HepG2 (cell line): ENCODE measurements around the gene APBA3. TPM values are rescaled to one million over a fixed set of nuclear protein-coding genes. Genes with fewer than 3 reads are reported as not detected.

Source experiments
- AHDC1 ChIP-seq: sonication (generic); formaldehyde crosslinking; IDR thresholded peaks from 2 replicates; pipeline ENCODE4 v1.5.1; 2020; ENCODE audit warnings: mild to moderate bottlenecking, missing genetic modification reagents, borderline replicate concordance
- ATRX ChIP-seq: sonication (generic); formaldehyde crosslinking; IDR thresholded peaks from 2 replicates; pipeline ENCODE4 v1.4.0; 2020; ENCODE audit warnings: missing genetic modification reagents, borderline replicate concordance
- ELF1 ChIP-seq: sonication (generic); formaldehyde crosslinking; IDR thresholded peaks from 2 replicates; pipeline ENCODE4 v1.4.0; 2020; ENCODE audit warnings: missing genetic modification reagents
- EZH2 ChIP-seq: conservative IDR thresholded peaks from 2 replicates; pipeline ENCODE4 v1.6.1; 2012; ENCODE audit warnings: mild to moderate bottlenecking, low read depth, low read length, moderate library complexity
- FOXP1 ChIP-seq, 2 experiments: fragments of 450-650 bp in 1 of 2; IDR thresholded peaks; 2 replicates each; pipeline ENCODE4 v1.6.1; 2017 to 2018; ENCODE audit warnings: antibody characterized with exemption in 1 of 2
- FOXP4 ChIP-seq: sonication (generic); formaldehyde crosslinking; IDR thresholded peaks from 2 replicates; pipeline ENCODE4 v1.4.0; 2020; ENCODE audit warnings: missing genetic modification reagents
- HMG20A ChIP-seq: IDR thresholded peaks from 2 replicates; pipeline ENCODE4 v1.6.1; 2016; ENCODE audit warnings: borderline replicate concordance
- KAT8 ChIP-seq: IDR thresholded peaks from 2 replicates; pipeline ENCODE4 v1.6.1; 2016; ENCODE audit warnings: missing genetic modification reagents, missing compliant biosample characterization
- MBD4 ChIP-seq: IDR thresholded peaks from 2 replicates; pipeline ENCODE4 v1.6.1; 2012; ENCODE audit warnings: low read length, inconsistent platforms, borderline replicate concordance
- POLR2A ChIP-seq, 2 experiments: IDR thresholded peaks; 2 replicates each; pipeline ENCODE4 v1.6.1; 2011; ENCODE audit warnings: low read depth in 2 of 2, low read length in 2 of 2, mild to moderate bottlenecking in 1 of 2, moderate library complexity in 1 of 2; ENCODE audit not compliant: insufficient read depth in 1 of 2
- RBAK ChIP-seq: sonication (generic); formaldehyde crosslinking; IDR thresholded peaks from 2 replicates; pipeline ENCODE4 v1.5.1; 2020; ENCODE audit warnings: mild to moderate bottlenecking, missing genetic modification reagents
- SAFB2 ChIP-seq: sonication (generic); formaldehyde crosslinking; IDR thresholded peaks from 2 replicates; pipeline ENCODE4 v1.5.1; 2020; ENCODE audit warnings: missing genetic modification reagents, low read depth, mild to moderate bottlenecking, borderline replicate concordance
- SUZ12 ChIP-seq: fragments of 150-350 bp; IDR thresholded peaks from 2 replicates; pipeline ENCODE4 v1.6.1; 2014; ENCODE audit warnings: low read depth, low read length
- THAP11 ChIP-seq: IDR thresholded peaks from 2 replicates; pipeline ENCODE4 v1.6.1; 2016; ENCODE audit warnings: missing biosample characterization, missing genetic modification reagents
- XBP1 ChIP-seq: sonication (generic); formaldehyde crosslinking; IDR thresholded peaks from 2 replicates; pipeline ENCODE4 v1.5.0; 2020; ENCODE audit warnings: missing genetic modification reagents
- ZFX ChIP-seq: sonication (generic); formaldehyde crosslinking; IDR thresholded peaks from 2 replicates; pipeline ENCODE4 v1.4.0; 2020; ENCODE audit warnings: mild to moderate bottlenecking, low read depth, missing genetic modification reagents, moderate library complexity
- ZKSCAN8 ChIP-seq: IDR thresholded peaks from 2 replicates; pipeline ENCODE4 v1.6.1; 2016; ENCODE audit warnings: borderline replicate concordance, missing genetic modification reagents, missing compliant biosample characterization
- ZNF20 ChIP-seq: sonication (generic); formaldehyde crosslinking; IDR thresholded peaks from 2 replicates; pipeline ENCODE4 v1.4.0; 2020; ENCODE audit warnings: mild to moderate bottlenecking, moderate library complexity, missing genetic modification reagents
- ZNF205 ChIP-seq: IDR thresholded peaks from 2 replicates; pipeline ENCODE4 v1.6.1; 2018; ENCODE audit warnings: missing biosample characterization, missing genetic modification reagents
- ZNF264 ChIP-seq: sonication (generic); formaldehyde crosslinking; IDR thresholded peaks from 2 replicates; pipeline ENCODE4 v1.4.0; 2020; ENCODE audit warnings: missing genetic modification reagents
- ZNF282 ChIP-seq: fragments of 450-650 bp; IDR thresholded peaks from 2 replicates; pipeline ENCODE4 v1.6.1; 2018; ENCODE audit not compliant: partially characterized antibody
- ZNF430 ChIP-seq: sonication (generic); formaldehyde crosslinking; IDR thresholded peaks from 2 replicates; pipeline ENCODE4 v1.9.0; 2021; ENCODE audit warnings: mild to moderate bottlenecking, missing genetic modification reagents
- ZNF44 ChIP-seq: sonication (generic); formaldehyde crosslinking; IDR thresholded peaks from 2 replicates; pipeline ENCODE4 v1.5.1; 2020; ENCODE audit warnings: mild to moderate bottlenecking, missing genetic modification reagents
- ZSCAN9 ChIP-seq: IDR thresholded peaks from 2 replicates; pipeline ENCODE4 v1.6.1; 2016; ENCODE audit warnings: borderline replicate concordance
- polyA plus RNA-seq, 8 experiments: library from polyadenylated mRNA; depleted of rRNA in 3 of 8; stranded (reverse) in 7 of 8; unstranded in 1 of 8; fragments of >200 nt; fragmentation: Illumina TruSeq in 4 of 8; extraction: Trizol in 4 of 8; gene quantifications; 2 replicates each; pipeline versions ENCODE4 v1.2.1 to v1.2.3, GENCODE V29; 2011 to 2016; ENCODE audit warnings: low read depth in 4 of 8, missing spikeins in 1 of 8, mixed read lengths in 1 of 8; ENCODE audit not compliant: insufficient read depth in 1 of 8
- total RNA-seq, 5 experiments: library from RNA; depleted of rRNA; stranded (reverse); fragments of >200 nt; fragmentation: Illumina TruSeq; extraction: Trizol; gene quantifications; 2 replicates each; pipeline ENCODE4 v1.2.3, GENCODE V29; 2016; ENCODE audit warnings: low read depth in 1 of 5
- TF ChIP-seq, protein P1 (sequence below): IDR thresholded peaks from 2 replicates; pipeline ENCODE4 v1.6.1; 2016; ENCODE audit warnings: missing genetic modification reagents, missing compliant biosample characterization

The APBA3 gene
- total and polyA plus RNA-seq, 2 of the 13 experiments (the other 11 are each of a cell fraction or from before 2014, with no cell fraction given), result 14.2 to 14.3 TPM

DNA sequence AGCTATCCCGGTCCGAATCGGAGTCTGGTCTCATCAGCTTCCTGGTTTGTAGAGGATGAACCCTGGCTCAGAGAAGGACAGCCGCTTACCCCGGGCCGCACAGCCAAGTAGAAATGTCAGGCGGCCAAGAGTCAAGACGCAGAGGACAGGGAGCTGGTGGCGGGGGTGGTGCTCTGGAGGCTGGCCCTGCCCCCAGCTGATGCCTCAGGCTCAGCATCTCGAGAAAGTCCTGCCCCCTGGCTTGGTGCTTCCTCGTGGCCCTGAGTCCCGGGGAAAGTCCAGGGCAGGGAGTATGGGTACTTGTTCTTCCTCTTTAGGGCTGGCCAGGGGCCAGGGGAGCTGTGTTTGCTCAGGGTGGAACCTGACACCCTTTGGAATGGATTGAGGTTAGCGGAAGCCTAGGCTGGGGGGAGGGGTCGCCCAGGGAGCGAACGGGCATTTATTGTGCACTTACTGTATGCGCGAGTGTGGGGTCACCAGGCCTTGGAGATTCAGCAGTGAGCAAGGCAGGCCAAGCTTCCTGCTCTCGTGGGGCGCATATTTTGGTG lies 51.2 kb downstream of the APBA3 start (continued):
- TF ChIP-seq, protein P1, sequence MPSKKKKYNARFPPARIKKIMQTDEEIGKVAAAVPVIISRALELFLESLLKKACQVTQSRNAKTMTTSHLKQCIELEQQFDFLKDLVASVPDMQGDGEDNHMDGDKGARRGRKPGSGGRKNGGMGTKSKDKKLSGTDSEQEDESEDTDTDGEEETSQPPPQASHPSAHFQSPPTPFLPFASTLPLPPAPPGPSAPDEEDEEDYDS, result peak; percentile 62; the same call in 1 of the 2 replicates
- TF ChIP-seq EZH2, result no peak
- peak; percentile 91 for TF ChIP-seq ZNF264
- TF ChIP-seq ZKSCAN8 (CRISPR knock-in tag), result peak; percentile 100
- TF ChIP-seq ATRX (CRISPR knock-in tag), result no peak
- no peak for TF ChIP-seq ZNF282
- TF ChIP-seq POLR2A (IDR thresholded peaks at IDR 0.05; ENCODE audit: insufficient read depth in 1 of 2, low read depth in 2 of 2, low read length in 2 of 2), result 0 out of 4 replicates have a peak, but pooled peaks of 1 of the 2 experiments have one; percentile 30
- peak; percentile 54; the same call in 1 of the 2 replicates for TF ChIP-seq AHDC1 (CRISPR knock-in tag)
- TF ChIP-seq RBAK (CRISPR knock-in tag), result no peak
- TF ChIP-seq THAP11 (CRISPR knock-in tag), result peak; percentile 77
- peak; percentile 74 for TF ChIP-seq KAT8 (CRISPR knock-in tag)
- peak; percentile 82 for TF ChIP-seq FOXP4 (CRISPR knock-in tag)
- TF ChIP-seq XBP1 (CRISPR knock-in tag), result no peak
- no peak for TF ChIP-seq ZNF20 (CRISPR knock-in tag)
- TF ChIP-seq ZNF430 (CRISPR knock-in tag), result peak; percentile 87; the same call in 1 of the 2 replicates
- TF ChIP-seq SAFB2 (CRISPR knock-in tag), result peak; percentile 59; the same call in 1 of the 2 replicates
- TF ChIP-seq ZSCAN9 (CRISPR knock-in tag), result peak; percentile 71; the same call in 1 of the 2 replicates
- peak; percentile 53; the same call in 1 of the 2 replicates for TF ChIP-seq ZFX (CRISPR knock-in tag)
- TF ChIP-seq SUZ12, result no peak
- TF ChIP-seq FOXP1 (IDR thresholded peaks at IDR 0.05), result no peak
- peak; percentile 58; the same call in 1 of the 2 replicates for TF ChIP-seq FOXP1 (CRISPR knock-in tag; IDR thresholded peaks at IDR 0.05)
- no peak for TF ChIP-seq ZNF44 (CRISPR knock-in tag)
- peak; percentile 81 for TF ChIP-seq ELF1 (CRISPR knock-in tag)
- TF ChIP-seq HMG20A, result peak; percentile 86
- peak; percentile 82 for TF ChIP-seq ZNF205 (CRISPR knock-in tag)
- TF ChIP-seq MBD4, result no peak
